H1 (cell line): Measurements from ENCODE around the gene CASS4. TPM values are rescaled to one million over a fixed set of nuclear protein-coding genes. Genes with fewer than 3 reads are reported as not detected.

Source experiments
- CBX8 ChIP-seq: fragments of 300-800, 300-1000 bp; sonication (generic); IDR thresholded peaks from 2 replicates; pipeline ENCODE4 v1.7.1; 2016; ENCODE audit warnings: low read depth, low read length, borderline replicate concordance
- KDM1A ChIP-seq: fragments of 200-600, 300-600 bp; sonication (generic); IDR thresholded peaks from 2 replicates; pipeline ENCODE4 v1.7.1; 2016; ENCODE audit warnings: mild to moderate bottlenecking, low read length, borderline replicate concordance
- KDM5A ChIP-seq: fragments of 200-600 bp; IDR thresholded peaks from 2 replicates; pipeline ENCODE4 v1.7.1; 2012; ENCODE audit warnings: mild to moderate bottlenecking, low read length, inconsistent platforms, mixed read lengths
- PHF8 ChIP-seq: fragments of 200-600 bp; sonication (generic); conservative IDR thresholded peaks from 2 replicates; pipeline ENCODE4 v1.7.1; 2012; ENCODE audit warnings: low read depth, mild to moderate bottlenecking, inconsistent platforms, low read length, moderate library complexity
- SAP30 ChIP-seq: fragments of 300-600 bp; sonication (generic); IDR thresholded peaks from 2 replicates; pipeline ENCODE4 v1.7.1; 2012; ENCODE audit warnings: low read length, moderate library complexity, mild to moderate bottlenecking, inconsistent platforms; ENCODE audit not compliant: insufficient read depth, insufficient replicate concordance
- TAF7 ChIP-seq: optimal IDR thresholded peaks from 2 replicates; pipeline ENCODE3; 2011; ENCODE audit warnings: low read depth, mild to moderate bottlenecking, inconsistent platforms, low read length, moderate library complexity, borderline replicate concordance
- polyA plus RNA-seq, 7 experiments: library from polyadenylated mRNA; depleted of rRNA in 3 of 7; stranded (reverse) in 5 of 7; unstranded in 2 of 7; fragments of >200 nt in 5 of 7; fragments of 200-250 nt in 2 of 7; gene quantifications; 1 replicate in 5 of 7; 2 replicates in 1 of 7; 4 replicates in 1 of 7; pipeline versions ENCODE4 v1.2.1 to v1.2.3, GENCODE V29; 2011 to 2013; ENCODE audit warnings: missing spikeins in 2 of 7, mixed read lengths in 2 of 7
- total RNA-seq: library from RNA; stranded (reverse); fragmentation: NEBNext Ultra II Directional; extraction: Animal tissue kit (Norgen Biotek cat#: 25700); gene quantifications from 2 replicates; pipeline ENCODE4 v1.2.1, GENCODE V29; 2021

CASS4 gene
- total and polyA plus RNA-seq, 2 of the 8 experiments (the other 6 are each of a cell fraction or from before 2014, with no cell fraction given) = not detected

DNA sequence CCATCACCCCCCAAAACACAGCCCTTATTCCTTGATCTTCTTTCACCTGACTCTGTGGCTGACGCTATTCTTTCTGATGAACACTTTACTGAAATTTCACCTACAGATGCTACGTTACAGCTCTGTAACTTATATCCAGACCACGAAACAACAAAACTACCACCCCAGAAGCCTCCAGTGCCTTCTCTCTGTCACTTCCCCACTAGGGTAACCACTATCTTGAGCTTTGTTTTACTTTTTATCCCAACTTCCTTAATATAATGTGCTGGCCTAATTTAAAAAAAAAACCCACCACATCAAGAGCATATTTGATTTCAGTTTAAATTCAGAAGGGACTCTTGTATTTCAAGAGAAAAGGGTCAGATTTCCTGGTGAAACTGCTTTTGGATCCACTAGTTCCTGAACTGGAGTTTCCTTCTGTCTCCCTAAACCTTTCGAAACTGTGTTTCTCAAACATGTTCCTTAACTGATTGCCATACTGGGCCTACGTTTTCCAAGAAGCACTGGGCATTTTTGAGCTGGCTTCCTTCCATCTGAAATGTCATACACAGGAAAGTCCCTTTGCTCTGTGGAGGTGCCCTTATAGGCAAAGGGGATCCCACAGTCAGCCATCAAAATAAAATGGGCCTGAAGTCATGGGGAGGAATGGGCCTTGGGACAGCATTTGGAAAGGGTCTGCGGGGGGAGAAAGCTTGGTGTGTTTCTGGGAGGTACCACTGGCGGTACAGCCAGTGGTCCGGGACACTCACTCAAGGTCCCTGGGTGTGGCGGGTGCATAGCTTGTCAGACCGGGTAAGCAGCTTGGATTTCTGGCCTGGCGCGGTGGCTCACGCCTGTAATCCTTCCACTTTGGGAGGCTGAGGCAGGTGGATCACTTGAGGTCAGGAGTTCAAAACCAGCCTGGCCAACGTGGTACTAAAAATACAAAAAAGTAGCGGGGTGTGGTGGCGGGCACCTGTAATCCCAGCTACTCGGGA lies 30.6 kb downstream of the CASS4 start (continued):
- TF ChIP-seq TAF7 (no peak), PHF8 (no peak), KDM5A (no peak), CBX8 (no peak), KDM1A (no peak), SAP30 (no peak)
